H9 (cell line): ENCODE measurements around the gene TNIK. TPM values are rescaled to one million over a fixed set of nuclear protein-coding genes. Genes with fewer than 3 reads are reported as not detected.

Experiments used
- DNase-seq: peaks from one replicate; pipeline ENCODE4 v3.0.0-alpha.2; 2017
- H2AFZ ChIP-seq: one replicate; pipeline ENCODE4 v1.6.1; 2013; ENCODE audit warnings: mild to moderate bottlenecking, low read length, control low read depth, moderate library complexity
- H2AK5ac ChIP-seq: 2 replicates; pipeline ENCODE4 v1.6.1; 2013; ENCODE audit warnings: low read length, control low read depth, mixed read lengths; ENCODE audit not compliant: insufficient read length
- H2BK120ac ChIP-seq: one replicate; pipeline ENCODE4 v1.6.1; 2013; ENCODE audit warnings: low read depth, mild to moderate bottlenecking, low read length, control low read depth, inconsistent platforms; ENCODE audit not compliant: poor library complexity, severe bottlenecking
- H2BK12ac ChIP-seq: 2 replicates; pipeline ENCODE4 v1.6.1; 2013; ENCODE audit warnings: low read length, control low read depth, mixed read lengths, low read depth; ENCODE audit not compliant: insufficient read length
- H2BK15ac ChIP-seq: 2 replicates; pipeline ENCODE4 v1.6.1; 2013; ENCODE audit warnings: low read depth, low read length, control low read depth
- H2BK20ac ChIP-seq: one replicate; pipeline ENCODE4 v1.6.1; 2013; ENCODE audit warnings: low read depth, mild to moderate bottlenecking, low read length, control low read depth, inconsistent platforms; ENCODE audit not compliant: poor library complexity, severe bottlenecking
- H2BK5ac ChIP-seq: 2 replicates; pipeline ENCODE4 v1.6.1; 2013; ENCODE audit warnings: low read length, control low read depth, mixed read lengths; ENCODE audit not compliant: insufficient read length
- H3K14ac ChIP-seq: 2 replicates; pipeline ENCODE4 v1.6.1; 2013; ENCODE audit warnings: low read length, control low read depth; ENCODE audit not compliant: insufficient read depth
- H3K18ac ChIP-seq: 2 replicates; pipeline ENCODE4 v1.6.1; 2013; ENCODE audit warnings: low read depth, mild to moderate bottlenecking, mixed read lengths, low read length, control low read depth; ENCODE audit not compliant: insufficient read length
- H3K23ac ChIP-seq: 2 replicates; pipeline ENCODE4 v1.6.1; 2013; ENCODE audit warnings: low read length, control low read depth, mixed read lengths, low read depth; ENCODE audit not compliant: insufficient read length
- H3K23me2 ChIP-seq: 2 replicates; pipeline ENCODE4 v1.6.1; 2013; ENCODE audit warnings: low read depth, mild to moderate bottlenecking, mixed read lengths, low read length, control low read depth; ENCODE audit not compliant: insufficient read length, poor library complexity, severe bottlenecking
- H3K27ac ChIP-seq: 2 replicates; pipeline ENCODE4 v1.5.1; 2013; ENCODE audit warnings: low read length, control low read depth, mixed read lengths, low read depth; ENCODE audit not compliant: insufficient read length
- H3K27me3 ChIP-seq: 2 replicates; pipeline ENCODE4 v1.6.1; 2013; ENCODE audit warnings: low read length, control low read depth, inconsistent platforms; ENCODE audit not compliant: insufficient read depth
- H3K4ac ChIP-seq: 2 replicates; pipeline ENCODE4 v1.6.1; 2013; ENCODE audit warnings: low read depth, mild to moderate bottlenecking, control low read depth, inconsistent platforms, low read length, moderate library complexity
- H3K4me1 ChIP-seq: 2 replicates; pipeline ENCODE4 v1.6.1; 2013; ENCODE audit warnings: low read length, control low read depth, inconsistent platforms; ENCODE audit not compliant: insufficient read depth
- H3K4me2 ChIP-seq: 2 replicates; pipeline ENCODE4 v1.6.1; 2013; ENCODE audit warnings: low read length, control low read depth, mixed read lengths; ENCODE audit not compliant: insufficient read length, insufficient read depth
- H3K56ac ChIP-seq: 2 replicates; pipeline ENCODE4 v1.6.1; 2013; ENCODE audit warnings: low read depth, mild to moderate bottlenecking, mixed read lengths, low read length, control low read depth; ENCODE audit not compliant: insufficient read length
- H3K79me1 ChIP-seq: 2 replicates; pipeline ENCODE4 v1.6.1; 2013; ENCODE audit warnings: low read depth, mild to moderate bottlenecking, moderate library complexity, low read length, control low read depth, inconsistent platforms; ENCODE audit not compliant: insufficient read depth, poor library complexity, severe bottlenecking
- H3K79me2 ChIP-seq: 2 replicates; pipeline ENCODE4 v1.6.1; 2013; ENCODE audit warnings: low read length, control low read depth, inconsistent platforms; ENCODE audit not compliant: insufficient read depth
- H3K9ac ChIP-seq: 2 replicates; pipeline ENCODE4 v1.6.1; 2013; ENCODE audit warnings: low read length, control low read depth, mixed read lengths; ENCODE audit not compliant: insufficient read length; ENCODE audit errors: extremely low read depth
- H3K9me3 ChIP-seq: one replicate; pipeline ENCODE4 v1.6.1; 2013; ENCODE audit warnings: low read depth, low read length, inconsistent platforms; ENCODE audit not compliant: control insufficient read depth
- H3T11ph ChIP-seq: one replicate; pipeline ENCODE4 v1.6.1; 2013; ENCODE audit warnings: mild to moderate bottlenecking, low read length, control low read depth, inconsistent platforms
- H4K20me1 ChIP-seq: one replicate; pipeline ENCODE4 v1.6.1; 2013; ENCODE audit not compliant: control insufficient read depth, insufficient read length, insufficient read depth
- H4K5ac ChIP-seq: 2 replicates; pipeline ENCODE4 v1.6.1; 2013; ENCODE audit warnings: low read depth, mild to moderate bottlenecking, mixed read lengths, low read length, control low read depth; ENCODE audit not compliant: insufficient read length
- H4K8ac ChIP-seq: replicated peaks from 2 replicates; pipeline ENCODE4 v1.6.1; 2013; ENCODE audit warnings: low read length, control low read depth, mixed read lengths, low read depth; ENCODE audit not compliant: insufficient read length
- H4K91ac ChIP-seq: 2 replicates; pipeline ENCODE4 v1.6.1; 2013; ENCODE audit warnings: low read depth, mild to moderate bottlenecking, moderate library complexity, mixed read lengths, low read length, control low read depth; ENCODE audit not compliant: insufficient read length
- H3K27ac Mint-ChIP-seq, 3 experiments: 2 replicates in 2 of 3; 3 replicates in 1 of 3; pipeline ENCODE4 v1.8.0; 2020 to 2021; ENCODE audit warnings: mixed read lengths in 3 of 3, mild to moderate bottlenecking in 1 of 3, moderate library complexity in 1 of 3
- H3K27me3 Mint-ChIP-seq: 2 replicates; pipeline ENCODE4 v1.8.0; 2021; ENCODE audit warnings: low read depth, mild to moderate bottlenecking, moderate library complexity, mixed read lengths
- H3K36me3 Mint-ChIP-seq, 3 experiments: 2 replicates in 2 of 3; 3 replicates in 1 of 3; pipeline ENCODE4 v1.8.0; 2020 to 2021; ENCODE audit warnings: low read depth in 3 of 3, mixed read lengths in 3 of 3; ENCODE audit not compliant: insufficient read depth in 1 of 3
- H3K4me1 Mint-ChIP-seq, 2 experiments: 2 replicates each; pipeline ENCODE4 v1.8.0; 2020; ENCODE audit warnings: mixed read lengths in 2 of 2
- H3K4me3 Mint-ChIP-seq, 2 experiments: 2 replicates in 1 of 2; 3 replicates in 1 of 2; pipeline ENCODE4 v1.8.0; 2020 to 2021; ENCODE audit warnings: mild to moderate bottlenecking in 2 of 2, mixed read lengths in 2 of 2, moderate library complexity in 1 of 2
- H3K9me3 Mint-ChIP-seq, 2 experiments: 2 replicates in 1 of 2; 3 replicates in 1 of 2; pipeline ENCODE4 v1.8.0; 2020; ENCODE audit warnings: mild to moderate bottlenecking in 2 of 2, mixed read lengths in 2 of 2, moderate library complexity in 1 of 2
- WGBS: extraction: QIAGEN DNeasy Blood & Tissue Kit; methylation state at CpG from one replicate; pipeline ENCODE4 v1.1.7; 2013; ENCODE audit warnings: missing lambda C conversion rate, low lambda C conversion rate, mixed read lengths; ENCODE audit not compliant: insufficient read length; ENCODE audit errors: extremely low coverage; 5-methylcytosine and 5-hydroxymethylcytosine counted together
- total RNA-seq: library from RNA; stranded (reverse); gene quantifications from 2 replicates; pipeline ENCODE4 v1.2.1, GENCODE V29; 2021
- TF ChIP-seq, protein P1 (sequence below): fragments of 200-600 bp; sonication (generic); conservative IDR thresholded peaks from 3 replicates; pipeline ENCODE4 v1.8.0; 2021; ENCODE audit warnings: antibody characterized with exemption, mild to moderate bottlenecking

The TNIK gene
- total RNA-seq, 1 experiment from 2014 or later, result 15.9 TPM

DNA sequence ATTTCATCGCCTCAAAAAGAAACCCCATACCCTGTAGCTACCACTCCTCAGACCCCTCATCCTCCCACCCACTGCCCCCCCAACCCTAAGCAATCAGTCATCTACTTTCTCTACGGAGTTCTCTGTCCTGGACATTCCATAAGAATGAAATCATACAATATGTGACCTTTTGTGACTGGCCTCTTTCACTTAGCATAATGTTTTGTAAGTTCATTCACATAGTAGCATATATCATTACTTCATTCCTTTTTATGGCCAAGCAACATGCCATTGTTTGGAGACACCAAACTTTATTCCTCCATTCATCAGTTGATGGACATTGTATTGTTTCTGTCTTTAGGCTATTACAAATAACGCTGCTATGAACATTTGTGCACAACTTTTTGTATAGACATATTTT lies 64.2 kb downstream of the TNIK start:
- H2BK15ac ChIP-seq, result no peak overlapping the region
- no peak overlapping the region for H3K4ac ChIP-seq
- WGBS, result no CpG with 5 or more reads among the region's 3 CpGs
- no peak overlapping the region for H3K18ac ChIP-seq
- DNase-seq, result no peak
- no peaks in the 10 kb centered on the region for H3K27me3 Mint-ChIP-seq
- H2BK20ac ChIP-seq, result no peak overlapping the region
- TF ChIP-seq, protein P1, sequence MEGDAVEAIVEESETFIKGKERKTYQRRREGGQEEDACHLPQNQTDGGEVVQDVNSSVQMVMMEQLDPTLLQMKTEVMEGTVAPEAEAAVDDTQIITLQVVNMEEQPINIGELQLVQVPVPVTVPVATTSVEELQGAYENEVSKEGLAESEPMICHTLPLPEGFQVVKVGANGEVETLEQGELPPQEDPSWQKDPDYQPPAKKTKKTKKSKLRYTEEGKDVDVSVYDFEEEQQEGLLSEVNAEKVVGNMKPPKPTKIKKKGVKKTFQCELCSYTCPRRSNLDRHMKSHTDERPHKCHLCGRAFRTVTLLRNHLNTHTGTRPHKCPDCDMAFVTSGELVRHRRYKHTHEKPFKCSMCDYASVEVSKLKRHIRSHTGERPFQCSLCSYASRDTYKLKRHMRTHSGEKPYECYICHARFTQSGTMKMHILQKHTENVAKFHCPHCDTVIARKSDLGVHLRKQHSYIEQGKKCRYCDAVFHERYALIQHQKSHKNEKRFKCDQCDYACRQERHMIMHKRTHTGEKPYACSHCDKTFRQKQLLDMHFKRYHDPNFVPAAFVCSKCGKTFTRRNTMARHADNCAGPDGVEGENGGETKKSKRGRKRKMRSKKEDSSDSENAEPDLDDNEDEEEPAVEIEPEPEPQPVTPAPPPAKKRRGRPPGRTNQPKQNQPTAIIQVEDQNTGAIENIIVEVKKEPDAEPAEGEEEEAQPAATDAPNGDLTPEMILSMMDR, result no peak
- no peak overlapping the region for H2AFZ ChIP-seq
- H3K27me3 ChIP-seq, result no peaks in the 10 kb centered on the region
- H3K27ac ChIP-seq, result no peak overlapping the region
- no peak overlapping the region for H3K9ac ChIP-seq
- no peak overlapping the region for H4K8ac ChIP-seq
- peaks cover 7% of the 10 kb centered on the region for H3K4me1 ChIP-seq
- peaks cover 12% of the 10 kb centered on the region in 2 experiments; a peak in 4 of 5 replicates for H3K9me3 Mint-ChIP-seq
- no peak overlapping the region for H3K14ac ChIP-seq
- H4K5ac ChIP-seq, result no peak overlapping the region
- H3K27ac Mint-ChIP-seq, result no peak overlapping the region
- no peaks in the 10 kb centered on the region for H3K9me3 ChIP-seq
- no peaks in the 10 kb centered on the region for H3K79me1 ChIP-seq
- H3K79me2 ChIP-seq, result peaks cover 6% of the 10 kb centered on the region; the same call in 1 of the 2 replicates
- H2BK5ac ChIP-seq, result no peak overlapping the region
- no peaks in the 10 kb centered on the region for H4K20me1 ChIP-seq
- no peak overlapping the region for H3K23ac ChIP-seq
- no peaks in the 10 kb centered on the region for H3K23me2 ChIP-seq
- H2AK5ac ChIP-seq, result no peak overlapping the region
- H2BK120ac ChIP-seq, result no peak overlapping the region
- H3K56ac ChIP-seq, result no peak overlapping the region
- H3K36me3 Mint-ChIP-seq, result peaks cover 2 to 12% (median 11%) of the 10 kb centered on the region in 3 experiments; a peak in 6 of 7 replicates
- H4K91ac ChIP-seq, result no peak overlapping the region
- no peak overlapping the region for H3K4me2 ChIP-seq
- no peak overlapping the region for H3T11ph ChIP-seq
- H3K4me1 Mint-ChIP-seq, result peaks cover 19 to 36% of the 10 kb centered on the region in 2 experiments
- H2BK12ac ChIP-seq, result no peak overlapping the region
- H3K4me3 Mint-ChIP-seq, result no peak overlapping the region
